GM13977 (cell line): ENCODE data around the gene FAM237B.

Experiments
- DNase-seq: peaks from one replicate; pipeline ENCODE4 v3.0.0; 2012; ENCODE audit warnings: low spot score
- CTCF ChIP-seq: IDR thresholded peaks from 2 replicates; pipeline ENCODE4 v1.5.1; 2012; ENCODE audit warnings: mild to moderate bottlenecking, control low read depth; ENCODE audit not compliant: insufficient read depth; ENCODE audit errors: extremely low read depth, missing control alignments
- in situ Hi-C: fragments of 300-500 bp; cut with MboI; formaldehyde crosslinking; loops from one replicate; pipeline ENCODE4 v1.12.0; 2022; ENCODE audit warnings: low sequenced_read_pairs, low pct_unique_long_range_greater_than_20kb, mixed read lengths, inconsistent platforms; ENCODE audit not compliant: unreplicated experiment

Gene FAM237B

GRCh38 chr7:90298145-90299038 lies 22.7 kb downstream of the FAM237B start:
- in situ Hi-C loops, result no loop called here

GRCh38 chr7:90290244-90291113 lies 30.6 kb downstream of the FAM237B start:
- no peak for TF ChIP-seq CTCF
- no peak for DNase-seq
- in situ Hi-C loops, result no loop called here

More at GRCh38 chr7:90298145-90299038, 22.7 kb downstream of the FAM237B start:
- TF ChIP-seq CTCF, result peak; percentile 65
- DNase-seq, result peak; percentile 28

GRCh38 chr7:90288154-90288553 lies 33.0 kb downstream of the FAM237B start:
- no peak for DNase-seq
- in situ Hi-C loops, result no loop called here
- no peak for TF ChIP-seq CTCF

GRCh38 chr7:90276033-90276728 lies 44.9 kb downstream of the FAM237B start:
- TF ChIP-seq CTCF, result no peak
- no peak for DNase-seq
- in situ Hi-C loops, result no loop called here

GRCh38 chr7:90274161-90274560 lies 46.9 kb downstream of the FAM237B start:
- TF ChIP-seq CTCF, result no peak
- in situ Hi-C loops, result loop anchor here (25.0 kb wide), 1 partner anchor 112 kb away; the partner anchor contains the start of gene STEAP1

GRCh38 chr7:90272242-90272641 lies 48.9 kb downstream of the FAM237B start:
- no peak for DNase-seq
- no peak for TF ChIP-seq CTCF
- in situ Hi-C loops, result loop anchor here (25.0 kb wide), 1 partner anchor 110 kb away; the partner anchor contains the start of gene STEAP1

More at GRCh38 chr7:90274161-90274560, 46.9 kb downstream of the FAM237B start:
- no peak for DNase-seq
